GM06990 (cell line): Measurements from ENCODE around the gene DGUOK.
"Not testable (repeated sequence)": the region's sequence is repeated elsewhere in the genome, so short reads cannot be mapped to it uniquely, and the experiment has no call there.

Experiments used
- DNase-seq: peaks from one replicate; pipeline ENCODE4 v3.0.0-alpha.2; 2011; ENCODE audit not compliant: insufficient read length; ENCODE audit errors: extremely low read depth
- H3K27me3 ChIP-seq: replicated peaks from 2 replicates; pipeline ENCODE4 v1.6.0; 2011; ENCODE audit warnings: low read length; ENCODE audit not compliant: control insufficient read depth, insufficient read depth
- H3K36me3 ChIP-seq: 2 replicates; pipeline ENCODE4 v1.5.1; 2011; ENCODE audit warnings: low read length; ENCODE audit not compliant: control insufficient read depth, insufficient read depth
- H3K4me3 ChIP-seq: replicated peaks from 2 replicates; pipeline ENCODE4 v1.5.1; 2011; ENCODE audit warnings: low read depth, mild to moderate bottlenecking, control low read depth, low read length
- CTCF ChIP-seq: IDR thresholded peaks from 2 replicates; pipeline ENCODE4 v1.5.1; 2011; ENCODE audit warnings: low read length, control low read depth, mild to moderate bottlenecking, inconsistent platforms; ENCODE audit not compliant: insufficient read depth, poor library complexity, severe bottlenecking

DGUOK gene

DNA sequence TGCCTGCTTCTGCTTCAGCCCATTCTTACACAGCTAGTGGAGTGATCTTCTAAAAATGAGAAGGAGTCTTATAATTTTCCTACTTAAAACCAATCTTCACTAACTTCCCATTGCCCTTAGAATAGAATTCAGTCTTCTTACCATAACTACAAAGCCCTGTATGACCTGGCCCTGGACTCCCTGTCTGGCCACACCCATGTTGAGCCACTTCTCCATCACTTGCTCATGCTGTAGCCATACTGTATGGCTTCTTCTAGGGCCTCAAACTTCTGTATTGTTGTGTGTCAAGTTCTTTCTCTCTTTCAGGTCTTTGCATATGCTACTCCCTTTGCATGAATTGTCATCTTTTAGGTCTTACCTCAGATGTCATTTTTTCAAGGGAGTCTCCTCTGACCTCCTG lies 11.2 kb downstream of the DGUOK start:
- no peak for DNase-seq

DNA sequence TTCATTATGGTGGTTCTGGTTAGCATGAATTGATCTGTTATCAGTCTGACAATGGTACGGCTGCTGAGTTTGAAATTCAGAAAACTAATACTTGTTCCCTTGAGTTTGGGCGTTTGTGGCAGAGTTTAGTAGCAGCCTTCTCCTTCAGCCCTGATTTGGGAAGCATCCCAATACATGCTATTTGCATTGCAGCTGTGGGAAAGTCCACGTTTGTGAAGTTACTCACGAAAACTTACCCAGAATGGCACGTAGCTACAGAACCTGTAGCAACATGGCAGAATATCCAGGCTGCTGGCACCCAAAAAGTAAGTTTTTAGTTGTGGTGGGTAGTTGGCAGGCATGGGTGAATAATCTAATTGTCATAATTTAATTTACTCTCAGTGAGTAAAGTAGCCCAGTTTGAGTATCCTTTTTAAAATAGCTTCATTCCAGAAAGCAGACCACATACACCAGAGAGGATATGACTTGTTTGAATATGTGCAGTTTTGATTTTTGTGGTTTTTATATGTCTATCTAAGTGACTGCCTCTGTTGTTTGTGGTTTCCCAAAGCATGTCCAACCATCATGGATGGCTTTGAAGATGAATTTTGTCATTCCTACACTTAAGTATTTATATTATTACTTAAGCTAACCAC lies 12.2 kb downstream of the DGUOK start:
- Histone ChIP-seq H3K36me3 (peaks cover 12% of the 10 kb centered on the region), H3K27me3 (no peaks in the 10 kb centered on the region), H3K4me3 (no peak overlapping the region)
- no peak for TF ChIP-seq CTCF
- no peak for DNase-seq

More for the DNA sequence above, 11.2 kb downstream of the DGUOK start:
- TF ChIP-seq CTCF, result no peak
- Histone ChIP-seq H3K36me3 (peaks cover 8% of the 10 kb centered on the region), H3K27me3 (no peaks in the 10 kb centered on the region), H3K4me3 (no peak overlapping the region)

GRCh38 chr2:73939419-73939818 lies 12.7 kb downstream of the DGUOK start:
- H3K27me3 ChIP-seq, result no peaks in the 10 kb centered on the region
- DNase-seq, result no peak
- H3K4me3 ChIP-seq, result no peak overlapping the region
- peaks cover 12% of the 10 kb centered on the region for H3K36me3 ChIP-seq
- no peak for TF ChIP-seq CTCF

- DNase-seq, H3K27me3 ChIP-seq, H3K4me3 ChIP-seq: not testable (repeated sequence)
- H3K36me3 ChIP-seq, result peaks cover 12% of the 10 kb centered on the region
Observed at GRCh38 chr2:73940066-73940465, 13.4 kb downstream of the DGUOK start.

GRCh38 chr2:73942664-73943063 lies 16.0 kb downstream of the DGUOK start:
- Histone ChIP-seq H3K4me3 (no peak overlapping the region), H3K36me3 (peaks cover 15% of the 10 kb centered on the region), H3K27me3 (no peaks in the 10 kb centered on the region)
- no peak for TF ChIP-seq CTCF
- no peak for DNase-seq

DNA sequence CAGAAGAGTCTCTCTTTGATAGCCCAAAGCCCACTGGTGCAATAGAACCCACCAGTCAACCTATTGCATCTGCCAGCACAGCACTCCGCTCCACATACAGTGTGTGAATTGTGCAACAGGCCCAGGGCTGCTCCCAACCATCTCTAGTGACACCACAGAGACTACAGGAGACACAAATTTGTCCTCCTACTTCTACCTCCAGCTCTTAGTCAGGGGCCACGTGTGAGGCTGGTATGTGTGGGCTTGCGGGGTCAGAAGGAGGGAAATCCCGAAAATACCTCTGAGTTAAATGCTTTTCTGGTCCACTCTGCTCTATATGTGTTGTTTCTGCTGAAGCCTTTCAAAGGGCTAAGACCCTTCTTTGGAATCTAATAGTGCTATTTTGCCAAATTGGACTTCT lies 18.0 kb downstream of the DGUOK start:
- H3K27me3 ChIP-seq, result no peaks in the 10 kb centered on the region
- DNase-seq, result no peak
- peaks cover 18% of the 10 kb centered on the region for H3K36me3 ChIP-seq
- no peak overlapping the region for H3K4me3 ChIP-seq
- no peak for TF ChIP-seq CTCF
